Kasumi-1 (cell line): ENCODE results near the gene ACTL6A.
A peak's percentile ranks its signal among the peaks of the same experiment; 100 is the strongest.

Experiments
- DNase-seq, 2 experiments: peaks; one replicate each; lab custom pipeline; 2025; lab: John Stamatoyannopoulos, UW

ACTL6A gene

DNA sequence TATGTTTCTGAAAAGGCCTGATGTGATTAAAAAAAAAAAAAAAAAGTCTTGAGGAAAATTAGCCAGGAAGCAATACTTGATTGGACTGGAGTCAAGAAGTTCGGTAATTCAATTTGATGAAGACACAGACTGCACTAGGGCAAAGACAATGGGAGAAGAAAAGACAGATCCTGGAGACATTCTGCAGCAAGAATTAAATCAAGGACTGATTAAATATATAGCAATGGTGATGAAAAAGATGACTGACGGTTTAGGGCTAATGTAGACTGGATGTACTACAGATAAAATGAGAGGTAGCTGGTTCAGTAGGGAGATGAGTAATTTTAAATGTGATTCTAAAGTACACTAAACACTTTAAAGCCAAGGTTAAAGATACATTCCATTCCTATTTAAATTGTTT is 27.9 kb downstream of the ACTL6A start:
- no peak for DNase-seq

- DNase-seq, result no peak
Measured at GRCh38 chr3:179591313-179591712, 28.6 kb downstream of the ACTL6A start.

- no peak for DNase-seq
Measured at GRCh38 chr3:179599531-179599930, 36.8 kb downstream of the ACTL6A start.

GRCh38 chr3:179603321-179603720 is 40.6 kb downstream of the ACTL6A start:
- peak in 1 of 2 experiments; percentile 28 for DNase-seq

DNA sequence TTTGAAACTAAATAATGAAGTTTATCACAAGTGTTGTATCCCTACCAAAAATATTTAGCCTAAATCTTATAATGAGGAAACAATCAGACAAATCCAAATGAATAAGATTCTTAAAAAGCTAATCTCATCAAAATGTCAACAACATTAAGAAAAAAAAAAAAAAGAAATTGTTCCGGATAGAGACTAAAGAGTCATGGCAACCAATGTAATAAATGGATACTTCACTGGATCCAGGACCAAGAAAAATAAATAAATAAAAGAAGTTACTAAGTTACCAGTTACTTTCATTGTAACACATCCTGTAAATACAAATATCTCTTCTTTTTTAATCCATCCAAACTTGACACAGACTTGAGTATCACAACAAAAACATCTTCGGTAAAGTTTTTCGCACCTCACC is 41.1 kb downstream of the ACTL6A start:
- peak in 1 of 2 experiments; percentile 23 for DNase-seq

- peak; percentile 99 for DNase-seq
Measured at GRCh38 chr3:179604321-179605078, 41.8 kb downstream of the ACTL6A start, which contains the start of the genes MRPL47 and NDUFB5. TSS of gene MRPL47 (minus strand) at chr3:179604638. CDS start at chr3:179604624, 14 bp downstream. TSS of gene NDUFB5 (plus strand) at chr3:179604794. CDS start at chr3:179604816, 22 bp downstream.

DNA sequence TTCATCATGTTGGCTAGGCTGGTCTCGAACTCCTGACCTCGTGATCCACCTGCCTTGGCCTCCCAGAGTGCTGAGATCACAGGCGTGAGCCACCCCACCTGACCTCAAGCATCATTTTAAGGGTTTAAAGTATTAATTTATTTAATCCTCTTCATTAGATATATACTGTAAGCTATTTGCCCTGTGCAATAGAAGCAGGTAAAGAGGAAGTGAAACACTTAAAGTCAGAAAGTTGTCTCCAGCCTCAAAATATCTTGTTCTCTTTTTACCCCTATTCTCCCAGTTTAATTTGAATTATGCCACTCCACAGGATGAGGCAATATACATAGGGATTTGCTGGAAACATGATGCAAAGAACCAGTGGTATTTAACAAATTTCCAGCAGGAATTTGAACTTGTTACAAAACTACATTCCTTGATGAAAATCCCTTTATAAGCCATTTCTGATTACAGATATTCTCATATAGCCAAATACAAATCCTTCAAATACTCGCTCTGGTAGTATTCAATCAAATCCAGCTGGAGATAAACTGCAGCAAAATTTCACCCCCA is 43.9 kb downstream of the ACTL6A start:
- no peak for DNase-seq

- DNase-seq, result peak; percentile 38 to 43
Measured at GRCh38 chr3:179608931-179609720, 46.4 kb downstream of the ACTL6A start.

GRCh38 chr3:179610066-179610465 is 47.3 kb downstream of the ACTL6A start:
- no peak for DNase-seq

- DNase-seq, result no peak
Measured at GRCh38 chr3:179613807-179614206, 51.1 kb downstream of the ACTL6A start.

DNA sequence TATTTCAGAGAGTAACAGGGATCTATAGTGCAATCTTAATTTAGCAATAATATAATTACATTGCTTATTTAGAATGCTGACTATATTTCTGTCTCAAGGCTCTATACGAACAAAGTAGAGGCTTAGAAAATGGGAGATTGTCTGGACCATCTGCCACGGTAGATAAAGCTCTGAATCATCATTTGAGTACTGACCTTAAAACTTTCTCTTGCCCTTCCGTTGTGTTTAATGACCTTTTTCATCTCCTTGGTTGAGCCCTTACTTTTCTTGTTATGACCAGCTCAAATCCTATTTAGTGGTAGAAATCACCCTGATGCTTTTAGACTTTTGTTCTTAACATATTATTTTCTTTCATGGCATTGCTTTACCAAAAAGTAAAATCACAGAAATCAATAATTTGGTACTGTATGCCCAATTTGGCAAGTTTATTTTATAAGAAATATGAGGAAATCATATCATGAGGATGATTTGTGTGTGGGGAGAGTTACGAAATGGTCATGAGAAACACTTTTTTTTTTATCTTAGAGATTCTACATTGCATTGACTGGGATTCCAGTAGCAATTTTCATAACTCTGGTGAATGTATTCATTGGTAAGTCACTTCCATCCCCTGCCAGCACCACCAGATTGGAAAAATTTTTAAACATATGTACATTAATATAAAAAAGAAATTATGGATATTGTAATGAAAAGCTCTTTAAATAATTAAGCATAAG is 52.9 kb downstream of the ACTL6A start:
- no peak for DNase-seq

DNA sequence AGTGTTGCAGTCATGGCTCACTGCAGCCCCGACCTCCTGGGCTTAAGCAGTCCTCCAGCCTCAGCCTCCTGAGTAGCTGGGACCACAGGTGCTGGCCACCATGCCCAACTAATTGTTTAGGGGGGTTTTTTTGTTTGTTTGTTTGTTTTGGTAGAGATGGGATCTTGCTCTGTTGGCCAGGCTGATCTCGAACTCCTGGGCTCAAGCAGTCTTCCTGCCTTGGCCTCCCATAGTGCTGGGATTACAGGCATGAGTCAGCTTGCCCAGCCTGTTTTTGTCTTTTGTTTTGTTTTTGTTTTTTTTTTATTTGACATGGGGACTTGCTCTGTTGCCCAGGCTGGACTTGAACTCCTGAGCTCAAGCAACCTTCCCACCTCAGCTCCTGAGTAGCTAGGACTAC is 59.3 kb downstream of the ACTL6A start:
- no peak for DNase-seq

DNA sequence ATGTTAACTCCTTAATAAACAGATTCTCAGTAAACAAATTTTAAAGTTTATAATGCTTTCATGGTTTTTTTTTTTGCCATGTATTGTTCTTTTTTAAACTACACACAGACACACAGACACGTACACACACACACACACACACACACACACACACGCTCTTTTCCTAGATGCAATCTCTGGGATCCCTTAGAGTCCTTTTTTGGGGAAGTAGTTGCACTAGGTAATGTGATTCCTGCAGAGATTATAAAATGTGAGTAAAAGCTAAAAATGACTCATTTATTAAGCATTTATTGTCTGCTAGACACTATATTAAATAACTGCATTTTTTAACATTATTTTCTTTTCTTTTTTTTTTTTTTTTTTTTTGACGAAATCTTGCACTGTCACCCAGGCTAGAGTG is 61.7 kb downstream of the ACTL6A start:
- no peak for DNase-seq

DNA sequence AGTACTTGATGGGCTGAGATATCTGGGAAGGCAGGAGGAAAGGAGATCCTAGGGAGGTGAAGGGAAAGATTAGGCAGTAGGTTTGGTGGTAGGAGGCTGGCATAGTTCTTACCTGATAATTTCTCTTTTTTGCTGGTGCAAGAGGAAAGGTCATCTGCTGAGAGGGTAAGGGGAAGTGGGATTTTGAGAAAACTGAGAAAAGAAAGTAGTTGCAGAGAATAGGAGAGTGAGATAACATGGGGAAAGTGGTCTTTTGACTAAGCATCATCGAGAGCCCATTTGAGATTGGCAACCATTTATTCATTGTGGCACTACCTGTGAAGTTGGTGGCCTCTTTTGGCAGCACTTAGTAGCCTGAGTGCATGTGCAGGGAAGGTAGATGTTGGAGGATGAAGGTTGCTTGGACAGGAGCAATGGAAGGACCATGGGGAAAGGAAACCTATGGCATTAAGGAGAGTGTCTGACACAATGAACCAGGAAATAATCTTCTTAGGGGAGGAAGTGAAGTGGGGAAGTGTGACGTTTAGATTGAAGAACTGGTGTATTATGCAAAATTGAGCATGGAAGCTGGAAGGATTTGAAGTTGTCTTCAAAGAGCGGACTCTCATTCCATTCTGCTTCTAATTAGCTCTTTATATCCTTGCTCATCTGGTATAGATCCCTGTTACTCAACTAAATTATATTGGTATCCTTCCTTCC is 68.2 kb downstream of the ACTL6A start:
- DNase-seq, result no peak
